ENCODE results near the gene LGALSL. TPM values are rescaled to one million over a fixed set of nuclear protein-coding genes. Genes with fewer than 3 reads are reported as not detected.

LGALSL gene
- total and polyA plus RNA-seq, 9 donors = 12.2 to 28.9 (median 21.9) TPM

GRCh38 chr2:64417624-64418023, 36.3 kb upstream of the LGALSL start:
- WGBS (ENCODE audit: insufficient coverage) = no CpG with 5 or more reads among the region's 3 CpGs
- no peaks in the 10 kb centered on the region for H3K36me3 ChIP-seq (ENCODE audit: control insufficient read depth, insufficient read depth, low read length)
- H3K27ac ChIP-seq (ENCODE audit: low read length) = no peak overlapping the region
- no peaks in the 10 kb centered on the region for H3K27me3 ChIP-seq (ENCODE audit: control insufficient read depth, insufficient read depth, low read length)
- DNase-seq = no peak
- H3K9me3 ChIP-seq (replicated peaks; ENCODE audit: control insufficient read depth, low read depth, low read length) = no peaks in the 10 kb centered on the region
- H3K4me1 ChIP-seq (ENCODE audit: control insufficient read depth, insufficient read depth, low read length) = peaks cover 12% of the 10 kb centered on the region
- no peak overlapping the region for H3K4me3 ChIP-seq (ENCODE audit: low read length)

- H3K4me1 ChIP-seq (ENCODE audit: control insufficient read depth, insufficient read depth, low read length) = peaks cover 20% of the 10 kb centered on the region
Observed at GRCh38 chr2:64419596-64420165, 34.3 kb upstream of the LGALSL start.

GRCh38 chr2:64420677-64421076, 33.3 kb upstream of the LGALSL start:
- Histone ChIP-seq H3K27me3 (ENCODE audit: control insufficient read depth, insufficient read depth, low read length) (no peaks in the 10 kb centered on the region), H3K36me3 (ENCODE audit: control insufficient read depth, insufficient read depth, low read length) (no peaks in the 10 kb centered on the region), H3K4me3 (ENCODE audit: low read length) (no peak overlapping the region), H3K4me1 (ENCODE audit: control insufficient read depth, insufficient read depth, low read length) (peaks cover 20% of the 10 kb centered on the region), H3K9me3 (replicated peaks; ENCODE audit: control insufficient read depth, low read depth, low read length) (no peaks in the 10 kb centered on the region), H3K27ac (ENCODE audit: low read length) (peak overlapping the region; percentile 16)
- no peak for DNase-seq

More at GRCh38 chr2:64419596-64420165, 34.3 kb upstream of the LGALSL start:
- 100% methylated on average over 1 of the region's 2 CpGs for whole genome bisulfite sequencing (ENCODE audit: insufficient coverage)
- Histone ChIP-seq H3K4me3 (ENCODE audit: low read length) (no peak overlapping the region), H3K36me3 (ENCODE audit: control insufficient read depth, insufficient read depth, low read length) (no peaks in the 10 kb centered on the region), H3K27me3 (ENCODE audit: control insufficient read depth, insufficient read depth, low read length) (no peaks in the 10 kb centered on the region), H3K9me3 (replicated peaks; ENCODE audit: control insufficient read depth, low read depth, low read length) (no peaks in the 10 kb centered on the region), H3K27ac (ENCODE audit: low read length) (peak overlapping the region; percentile 30)
- no peak for DNase-seq

- Histone ChIP-seq H3K27me3 (ENCODE audit: control insufficient read depth, insufficient read depth, low read length) (no peaks in the 10 kb centered on the region), H3K4me3 (ENCODE audit: low read length) (no peak overlapping the region), H3K27ac (ENCODE audit: low read length) (no peak overlapping the region), H3K36me3 (ENCODE audit: control insufficient read depth, insufficient read depth, low read length) (no peaks in the 10 kb centered on the region), H3K9me3 (replicated peaks; ENCODE audit: control insufficient read depth, low read depth, low read length) (no peaks in the 10 kb centered on the region), H3K4me1 (ENCODE audit: control insufficient read depth, insufficient read depth, low read length) (peaks cover 20% of the 10 kb centered on the region)
- DNase-seq = no peak
- WGBS (ENCODE audit: insufficient coverage) = 90% methylated on average over 1 of the region's 5 CpGs
Observed at GRCh38 chr2:64421201-64421600, 32.8 kb upstream of the LGALSL start.

GRCh38 chr2:64422466-64422865, 31.5 kb upstream of the LGALSL start:
- Histone ChIP-seq H3K27ac (ENCODE audit: low read length) (no peak overlapping the region), H3K9me3 (replicated peaks; ENCODE audit: control insufficient read depth, low read depth, low read length) (no peaks in the 10 kb centered on the region), H3K4me3 (ENCODE audit: low read length) (no peak overlapping the region), H3K36me3 (ENCODE audit: control insufficient read depth, insufficient read depth, low read length) (no peaks in the 10 kb centered on the region), H3K27me3 (ENCODE audit: control insufficient read depth, insufficient read depth, low read length) (no peaks in the 10 kb centered on the region), H3K4me1 (ENCODE audit: control insufficient read depth, insufficient read depth, low read length) (peaks cover 20% of the 10 kb centered on the region)
- peak; percentile 44 for DNase-seq
- WGBS (ENCODE audit: insufficient coverage) = no CpG with 5 or more reads among the region's 1 CpG

- Histone ChIP-seq H3K4me3 (ENCODE audit: low read length) (no peak overlapping the region), H3K9me3 (replicated peaks; ENCODE audit: control insufficient read depth, low read depth, low read length) (no peaks in the 10 kb centered on the region), H3K4me1 (ENCODE audit: control insufficient read depth, insufficient read depth, low read length) (peaks cover 20% of the 10 kb centered on the region), H3K27ac (ENCODE audit: low read length) (no peak overlapping the region), H3K36me3 (ENCODE audit: control insufficient read depth, insufficient read depth, low read length) (no peaks in the 10 kb centered on the region), H3K27me3 (ENCODE audit: control insufficient read depth, insufficient read depth, low read length) (no peaks in the 10 kb centered on the region)
- peak; percentile 76 for DNase-seq
Observed at GRCh38 chr2:64423303-64423702, 30.7 kb upstream of the LGALSL start.

GRCh38 chr2:64424416-64424987, 29.5 kb upstream of the LGALSL start:
- DNase-seq = no peak
- no peak overlapping the region for H3K27ac ChIP-seq (ENCODE audit: low read length)
- no peaks in the 10 kb centered on the region for H3K36me3 ChIP-seq (ENCODE audit: control insufficient read depth, insufficient read depth, low read length)
- no CpG with 5 or more reads among the region's 3 CpGs for WGBS (ENCODE audit: insufficient coverage)
- peaks cover 20% of the 10 kb centered on the region for H3K4me1 ChIP-seq (ENCODE audit: control insufficient read depth, insufficient read depth, low read length)
- H3K27me3 ChIP-seq (ENCODE audit: control insufficient read depth, insufficient read depth, low read length) = no peaks in the 10 kb centered on the region
- no peak overlapping the region for H3K4me3 ChIP-seq (ENCODE audit: low read length)
- no peaks in the 10 kb centered on the region for H3K9me3 ChIP-seq (replicated peaks; ENCODE audit: control insufficient read depth, low read depth, low read length)

- Histone ChIP-seq H3K36me3 (ENCODE audit: control insufficient read depth, insufficient read depth, low read length) (no peaks in the 10 kb centered on the region), H3K4me1 (ENCODE audit: control insufficient read depth, insufficient read depth, low read length) (peaks cover 14% of the 10 kb centered on the region), H3K4me3 (ENCODE audit: low read length) (no peak overlapping the region), H3K27ac (ENCODE audit: low read length) (no peak overlapping the region), H3K9me3 (replicated peaks; ENCODE audit: control insufficient read depth, low read depth, low read length) (no peaks in the 10 kb centered on the region), H3K27me3 (ENCODE audit: control insufficient read depth, insufficient read depth, low read length) (no peaks in the 10 kb centered on the region)
- no peak for DNase-seq
- WGBS (ENCODE audit: insufficient coverage) = no CpG with 5 or more reads among the region's 5 CpGs
Observed at GRCh38 chr2:64426183-64426952, 27.6 kb upstream of the LGALSL start.

- Histone ChIP-seq H3K36me3 (ENCODE audit: control insufficient read depth, insufficient read depth, low read length) (no peaks in the 10 kb centered on the region), H3K4me3 (ENCODE audit: low read length) (no peak overlapping the region), H3K27ac (ENCODE audit: low read length) (no peak overlapping the region), H3K9me3 (replicated peaks; ENCODE audit: control insufficient read depth, low read depth, low read length) (no peaks in the 10 kb centered on the region), H3K27me3 (ENCODE audit: control insufficient read depth, insufficient read depth, low read length) (no peaks in the 10 kb centered on the region), H3K4me1 (ENCODE audit: control insufficient read depth, insufficient read depth, low read length) (no peaks in the 10 kb centered on the region)
- no peak for DNase-seq
- 86% methylated on average over 4 of the region's 4 CpGs for WGBS (ENCODE audit: insufficient coverage)
Observed at GRCh38 chr2:64434039-64434657, 19.8 kb upstream of the LGALSL start.

GRCh38 chr2:64437883-64438282, 16.1 kb upstream of the LGALSL start:
- Histone ChIP-seq H3K9me3 (replicated peaks; ENCODE audit: control insufficient read depth, low read depth, low read length) (no peaks in the 10 kb centered on the region), H3K4me3 (ENCODE audit: low read length) (no peak overlapping the region), H3K27me3 (ENCODE audit: control insufficient read depth, insufficient read depth, low read length) (peaks cover 2% of the 10 kb centered on the region), H3K27ac (ENCODE audit: low read length) (no peak overlapping the region), H3K4me1 (ENCODE audit: control insufficient read depth, insufficient read depth, low read length) (no peaks in the 10 kb centered on the region), H3K36me3 (ENCODE audit: control insufficient read depth, insufficient read depth, low read length) (no peaks in the 10 kb centered on the region)
- DNase-seq = no peak
- 83% methylated on average over 1 of the region's 3 CpGs for WGBS (ENCODE audit: insufficient coverage)
